Stimulated activated CD8-positive, alpha-beta memory T cell treated with anti-CD3 and anti-CD28 coated beads, Interleukin-7, amount 100 ng/mL, for 24 hours (primary cell): Measurements from ENCODE around the gene NTPCR.
"Not testable (repeated sequence)": the region's sequence is repeated elsewhere in the genome, so short reads cannot be mapped to it uniquely, and the experiment has no call there.

Experiments used
- DNase-seq: peaks from one replicate; pipeline ENCODE4 v3.0.0-alpha.2; 2020; ENCODE audit warnings: low read depth

NTPCR gene

GRCh38 chr1:232927166-232927565, 23.2 kb upstream of the NTPCR start:
- not testable (repeated sequence) for DNase-seq

DNA sequence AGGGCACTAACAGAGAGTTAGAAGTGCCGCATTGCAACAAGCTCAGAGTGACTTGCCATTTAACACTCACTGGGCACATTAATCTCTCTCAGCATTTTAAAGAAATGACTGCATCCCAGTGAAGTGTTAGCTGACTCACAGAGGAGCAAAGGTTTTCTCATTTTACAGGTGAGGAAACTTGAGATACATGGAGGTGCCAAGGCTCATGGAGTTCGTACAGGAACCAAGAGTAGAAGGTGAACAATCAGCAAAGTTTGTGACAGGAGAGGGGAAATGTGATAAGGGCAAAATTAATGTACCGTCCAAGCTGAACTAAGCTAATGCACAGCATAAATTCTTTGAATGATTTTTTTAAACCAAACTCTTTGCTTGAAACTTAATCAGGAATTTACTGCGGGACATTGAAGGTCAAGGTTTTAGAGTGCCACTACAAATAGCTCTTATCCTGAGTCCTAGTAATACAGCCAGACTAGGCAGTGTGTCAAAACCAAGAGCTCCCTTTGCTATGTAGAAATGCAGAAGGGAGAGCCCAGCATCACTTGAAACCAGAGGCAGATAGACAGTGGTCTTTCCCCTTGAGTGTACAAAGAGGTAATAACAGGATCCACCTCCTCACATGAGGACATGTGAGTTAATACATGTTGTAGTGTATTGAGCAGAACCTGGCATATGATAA, 22.4 kb upstream of the NTPCR start:
- DNase-seq: no peak

DNA sequence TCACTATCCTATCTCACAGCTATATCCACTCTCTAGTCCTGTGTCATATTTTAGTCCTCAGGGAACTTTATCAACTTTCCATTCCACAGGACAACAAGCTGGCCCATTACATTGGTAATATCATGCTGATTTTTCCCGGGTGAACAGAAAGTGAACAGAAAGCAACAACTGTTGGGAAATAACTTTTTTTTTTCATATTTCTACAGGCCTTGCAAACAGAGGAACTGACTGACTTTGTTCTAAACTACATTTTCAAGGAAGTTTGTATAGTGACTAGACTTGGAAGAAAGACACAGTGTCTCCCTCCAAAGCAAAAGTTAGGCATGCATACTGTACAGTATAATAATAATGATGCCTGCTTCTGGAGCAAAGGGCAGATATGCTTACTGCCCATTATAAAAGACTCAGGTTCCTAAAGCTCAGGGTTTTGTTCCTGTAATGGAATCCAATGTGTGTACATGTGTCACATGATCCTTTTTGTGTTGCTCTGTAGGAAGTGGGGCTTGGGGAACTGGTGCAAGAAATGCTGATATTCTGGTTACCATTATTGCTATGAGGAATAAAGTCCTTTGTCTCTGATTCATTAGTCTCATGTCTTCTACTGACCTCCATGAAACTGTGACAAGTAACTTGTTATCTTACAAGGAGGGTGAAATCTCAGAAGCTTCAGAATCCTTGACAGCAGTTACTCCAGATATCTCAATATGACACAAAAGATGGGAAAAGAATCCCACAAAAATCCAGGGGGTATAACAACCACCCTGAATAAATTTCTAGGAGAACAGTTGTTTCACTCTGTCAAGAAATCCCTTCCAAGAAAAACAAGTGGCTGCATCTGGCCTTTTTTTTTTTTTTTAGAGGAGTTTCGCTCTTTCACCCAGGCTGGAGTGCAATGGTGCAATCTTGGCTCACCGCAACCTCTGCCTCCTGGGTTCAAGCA, 17.7 kb upstream of the NTPCR start:
- no peak for DNase-seq

GRCh38 chr1:232936941-232937340, 13.5 kb upstream of the NTPCR start:
- DNase-seq: no peak

- no peak for DNase-seq
These were observed 12.6 kb upstream of the NTPCR start for GRCh38 chr1:232937741-232938375.

GRCh38 chr1:232938926-232939325, 11.5 kb upstream of the NTPCR start:
- DNase-seq: no peak

DNA sequence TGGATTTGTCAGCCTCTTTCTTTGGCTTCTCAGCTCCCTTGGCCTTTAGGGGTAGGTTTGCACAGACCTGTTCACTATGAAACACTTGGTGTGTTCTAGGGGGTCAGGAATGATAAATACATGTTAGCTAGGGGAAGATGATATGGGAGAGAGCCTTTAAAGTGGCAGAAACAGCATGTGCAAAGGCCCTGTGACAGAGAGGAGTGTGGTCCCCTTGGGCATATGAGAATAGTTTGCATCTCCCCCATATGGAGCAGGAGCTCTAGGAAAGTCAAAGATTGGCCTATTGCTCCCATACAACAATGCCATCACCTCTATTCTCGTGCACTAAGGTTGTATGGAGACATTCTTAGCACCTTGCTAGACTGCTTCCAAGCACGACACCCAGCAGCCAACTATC, 10.7 kb upstream of the NTPCR start:
- DNase-seq: no peak

DNA sequence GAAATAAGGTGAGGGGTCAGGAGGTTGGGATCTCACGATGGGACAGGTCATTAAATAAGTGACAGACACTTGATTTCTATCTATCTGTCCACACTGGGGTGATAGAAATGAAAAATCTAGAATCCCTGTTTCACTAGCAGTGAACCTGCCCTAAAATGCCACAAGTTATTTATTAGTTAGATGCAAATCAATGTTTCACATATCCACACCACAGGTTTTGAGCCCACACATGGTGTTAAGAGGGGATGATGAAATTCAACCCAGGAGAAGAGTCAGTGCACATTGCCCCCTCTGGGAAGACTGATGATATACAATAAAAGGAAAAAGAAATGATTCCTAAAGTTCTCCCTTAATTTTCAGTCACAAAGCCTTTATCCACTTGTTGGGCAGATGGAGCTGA, 10.1 kb upstream of the NTPCR start:
- no peak for DNase-seq

DNA sequence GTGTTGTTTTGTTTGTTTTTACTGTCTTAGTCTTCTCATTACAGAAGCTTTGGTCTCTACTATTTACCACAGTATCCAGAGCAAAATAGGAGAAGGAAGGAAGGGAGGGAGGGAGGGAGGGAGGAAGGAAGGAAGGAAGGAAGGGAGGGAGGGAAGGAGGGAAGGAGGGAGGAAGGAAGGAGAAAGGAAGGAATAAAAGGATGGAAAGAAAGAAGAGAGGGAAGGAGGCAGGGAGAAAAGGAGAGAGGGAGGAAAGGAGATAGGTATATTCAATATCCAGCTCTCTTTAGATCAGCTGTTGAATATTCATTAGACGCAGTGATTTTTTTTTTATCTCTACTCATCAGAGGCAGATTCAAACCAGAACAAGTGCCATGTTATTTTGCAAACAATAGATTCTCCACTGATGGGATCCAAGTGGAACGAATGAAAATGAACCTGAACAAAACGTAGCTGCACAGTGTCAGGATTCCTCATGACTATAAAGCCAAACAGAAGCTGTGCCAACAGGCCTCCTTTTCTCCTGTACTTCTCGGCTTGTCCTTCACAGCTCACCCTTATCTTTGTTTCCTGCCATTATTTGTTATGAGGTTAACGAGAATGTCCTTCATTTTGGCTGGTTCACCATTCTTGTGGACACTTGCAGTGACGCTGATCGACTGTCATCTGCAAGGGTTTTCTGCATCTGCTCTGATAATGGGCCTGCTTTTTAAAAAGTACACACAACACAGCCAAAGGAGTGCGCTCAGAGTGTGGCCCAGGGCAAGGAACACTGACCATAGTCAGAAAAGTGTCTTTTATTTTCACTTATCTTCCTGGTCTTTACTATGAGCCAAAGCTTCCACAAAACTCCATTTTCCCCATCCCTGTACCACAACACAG, 7.8 kb upstream of the NTPCR start:
- no peak for DNase-seq

- no peak for DNase-seq
These were observed 6.6 kb upstream of the NTPCR start for GRCh38 chr1:232943679-232944252.

DNA sequence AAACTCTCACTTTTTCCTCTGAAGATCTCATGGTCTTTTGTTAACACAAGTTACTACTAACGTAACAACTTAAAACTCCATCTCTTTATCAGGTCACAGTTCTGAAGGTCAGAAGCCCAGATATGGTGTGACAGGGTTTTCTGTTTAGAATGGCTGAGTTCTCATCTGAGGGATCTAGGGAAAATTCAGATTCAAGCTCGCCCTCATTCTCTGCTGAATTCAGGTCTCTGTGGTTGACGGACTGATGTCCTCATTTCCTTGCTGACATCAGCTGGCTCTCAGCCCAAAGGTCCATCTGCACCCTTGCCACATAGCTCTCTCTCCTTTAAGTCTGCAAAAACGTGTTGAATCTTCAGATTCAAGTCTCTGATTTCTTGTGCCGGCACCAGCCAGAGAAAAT, 6.1 kb upstream of the NTPCR start:
- no peak for DNase-seq

DNA sequence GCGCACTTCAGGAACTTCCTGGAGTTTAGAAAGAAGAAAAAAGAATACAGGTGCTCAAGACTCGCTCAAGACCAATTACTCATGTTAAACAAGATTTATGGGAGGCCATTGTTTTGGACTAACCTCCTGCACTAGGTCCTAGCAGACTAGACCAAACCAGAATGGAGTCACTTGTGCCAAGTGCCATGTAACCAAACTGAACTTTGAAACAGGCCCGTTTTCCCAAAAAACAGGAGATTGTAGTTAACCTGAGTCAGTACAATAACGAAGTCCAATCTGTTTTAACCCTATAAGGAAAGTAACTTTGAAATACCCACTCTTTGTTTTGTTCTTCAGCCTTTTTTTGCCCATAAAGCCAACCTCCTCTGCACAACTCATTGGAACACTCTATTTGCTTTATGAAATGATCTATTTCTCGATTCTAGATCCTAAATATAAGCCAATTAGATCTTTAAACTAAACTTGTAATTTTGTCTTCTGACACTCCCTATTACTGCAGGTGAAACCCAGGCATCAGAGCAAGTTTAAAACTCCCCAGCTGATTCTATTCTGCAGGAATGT, 695 bp upstream of the NTPCR start:
- no peak for DNase-seq

GRCh38 chr1:232951180-232951579, 769 bp downstream of the NTPCR start:
- DNase-seq: no peak

- no peak for DNase-seq
These were observed 1.2 kb downstream of the NTPCR start for GRCh38 chr1:232951605-232952004.

- no peak for DNase-seq
These were observed 2.4 kb downstream of the NTPCR start for GRCh38 chr1:232952514-232953499.

DNA sequence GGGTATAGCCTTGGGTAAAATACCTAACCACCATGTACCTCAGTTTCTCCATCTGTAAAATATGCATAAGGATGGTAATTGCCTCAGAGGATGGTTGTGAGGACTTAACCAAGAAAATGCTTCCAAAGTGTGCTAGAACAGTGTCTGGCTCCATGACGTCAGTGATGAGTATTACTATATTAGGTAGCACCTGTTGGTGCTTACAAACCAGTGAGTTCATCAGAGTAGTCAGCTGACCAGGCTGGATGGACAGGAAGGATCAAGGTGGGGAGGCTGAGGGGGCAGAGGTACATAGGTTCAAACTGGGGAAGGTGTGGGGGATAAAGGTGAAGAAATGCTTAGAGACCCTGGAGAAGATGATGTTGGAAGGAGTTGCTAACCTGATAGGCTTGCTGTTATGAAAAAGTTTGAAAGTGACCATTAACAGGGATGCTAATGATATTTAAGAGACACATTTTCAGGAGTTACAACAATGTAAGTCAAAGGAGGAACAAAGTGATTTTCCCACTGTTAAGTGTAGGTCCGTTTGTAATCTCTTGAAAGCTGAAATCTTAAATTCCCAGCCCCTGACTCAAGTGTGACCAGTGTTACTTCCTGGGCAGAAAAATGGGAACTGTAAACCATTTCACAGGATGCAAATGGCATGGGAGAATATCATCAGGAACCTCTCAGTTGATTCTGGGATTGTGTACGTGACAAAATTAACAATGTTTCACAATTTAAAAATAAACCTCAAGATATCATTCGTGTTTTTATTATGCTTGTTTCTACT, 4.4 kb downstream of the NTPCR start:
- DNase-seq: no peak

DNA sequence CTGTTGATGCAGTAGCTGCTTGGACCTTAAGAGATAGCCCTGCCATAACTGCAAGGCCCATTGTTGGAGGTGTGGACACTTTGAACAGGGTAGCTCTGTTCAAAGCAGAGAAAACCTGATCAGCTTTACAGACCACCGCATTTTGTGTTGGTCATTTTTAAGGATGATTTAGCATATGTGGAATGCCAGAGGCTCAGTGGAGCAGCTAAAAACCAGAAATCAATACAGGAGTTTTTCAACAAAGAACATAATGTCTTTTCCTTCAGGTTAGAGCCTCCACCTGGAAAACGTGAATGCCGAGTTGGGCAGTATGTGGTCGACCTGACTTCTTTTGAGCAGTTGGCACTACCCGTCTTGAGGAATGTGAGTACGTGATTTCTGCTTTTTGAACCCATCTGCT, 5.7 kb downstream of the NTPCR start:
- DNase-seq: no peak

- DNase-seq: no peak
These were observed 7.7 kb downstream of the NTPCR start for GRCh38 chr1:232958067-232958466.
